ENCODE data around the gene FRMD6. TPM values are rescaled to one million over a fixed set of nuclear protein-coding genes. Genes with fewer than 3 reads are reported as not detected.

FRMD6 gene
- total RNA-seq, 4 donors from 2014 or later, result 17.8 to 36.8 (median 25.8) TPM

DNA sequence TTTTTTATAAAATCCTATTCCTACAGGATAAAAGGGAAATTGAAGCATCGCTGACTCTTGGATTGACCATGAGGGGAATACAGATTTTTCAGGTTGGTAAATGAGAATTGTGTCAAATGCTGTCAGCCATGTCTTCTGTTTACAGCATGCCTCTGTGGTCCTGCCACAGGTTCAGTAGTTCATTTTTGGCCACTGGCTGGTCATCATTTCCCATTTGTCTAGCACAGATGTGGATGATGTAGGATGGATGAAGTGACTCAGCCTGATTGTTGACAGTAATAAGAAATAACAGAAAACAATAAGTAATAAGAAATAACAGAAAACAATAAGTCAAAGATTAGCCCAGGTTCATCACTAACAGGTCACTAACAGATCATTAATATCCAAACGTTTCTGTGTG, 59.8 kb downstream of the FRMD6 start:
- intact Hi-C loops (cut with DNase I), result no loop called here
- DNase-seq, result no peak
- no peak overlapping the region for H3K27ac ChIP-seq
- H3K27me3 ChIP-seq, result no peaks in the 10 kb centered on the region
- 91% methylated on average over 2 of the region's 2 CpGs for WGBS, 2 donors
- TF ChIP-seq, protein P1, sequence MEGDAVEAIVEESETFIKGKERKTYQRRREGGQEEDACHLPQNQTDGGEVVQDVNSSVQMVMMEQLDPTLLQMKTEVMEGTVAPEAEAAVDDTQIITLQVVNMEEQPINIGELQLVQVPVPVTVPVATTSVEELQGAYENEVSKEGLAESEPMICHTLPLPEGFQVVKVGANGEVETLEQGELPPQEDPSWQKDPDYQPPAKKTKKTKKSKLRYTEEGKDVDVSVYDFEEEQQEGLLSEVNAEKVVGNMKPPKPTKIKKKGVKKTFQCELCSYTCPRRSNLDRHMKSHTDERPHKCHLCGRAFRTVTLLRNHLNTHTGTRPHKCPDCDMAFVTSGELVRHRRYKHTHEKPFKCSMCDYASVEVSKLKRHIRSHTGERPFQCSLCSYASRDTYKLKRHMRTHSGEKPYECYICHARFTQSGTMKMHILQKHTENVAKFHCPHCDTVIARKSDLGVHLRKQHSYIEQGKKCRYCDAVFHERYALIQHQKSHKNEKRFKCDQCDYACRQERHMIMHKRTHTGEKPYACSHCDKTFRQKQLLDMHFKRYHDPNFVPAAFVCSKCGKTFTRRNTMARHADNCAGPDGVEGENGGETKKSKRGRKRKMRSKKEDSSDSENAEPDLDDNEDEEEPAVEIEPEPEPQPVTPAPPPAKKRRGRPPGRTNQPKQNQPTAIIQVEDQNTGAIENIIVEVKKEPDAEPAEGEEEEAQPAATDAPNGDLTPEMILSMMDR (IDR thresholded peaks at IDR 0.05), result no peak
- TF ChIP-seq POLR2A (IDR thresholded peaks at IDR 0.05), result no peak
- H3K4me3 ChIP-seq (replicated peaks in 1 of 3), result no peak overlapping the region
- no peaks in the 10 kb centered on the region for H3K9me3 ChIP-seq
- no peaks in the 10 kb centered on the region for H3K36me3 ChIP-seq
- H3K4me1 ChIP-seq, result no peaks in the 10 kb centered on the region

DNA sequence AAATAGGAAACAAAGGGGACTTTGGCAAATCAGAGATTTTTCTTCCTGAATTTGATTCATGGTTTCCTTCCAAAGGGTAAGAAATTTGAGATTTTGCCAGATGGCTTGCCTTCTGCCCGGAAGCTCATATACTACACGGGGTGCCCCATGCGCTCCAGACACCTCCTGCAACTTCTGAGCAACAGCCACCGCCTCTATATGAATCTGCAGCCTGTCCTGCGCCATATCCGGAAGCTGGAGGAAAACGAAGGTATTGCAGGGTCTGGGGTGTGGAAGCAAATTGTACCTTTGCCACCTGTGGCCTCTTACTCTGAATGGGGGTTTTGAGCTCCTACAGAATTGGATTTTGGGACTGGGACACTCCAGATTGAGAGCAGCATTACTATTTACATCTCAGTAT, 63.5 kb downstream of the FRMD6 start:
- Histone ChIP-seq H3K36me3 (peaks cover 0 to 4% of the 10 kb centered on the region in 2 donors), H3K27ac (no peak overlapping the region), H3K9me3 (no peaks in the 10 kb centered on the region), H3K27me3 (no peaks in the 10 kb centered on the region), H3K4me1 (no peaks in the 10 kb centered on the region), H3K4me3 (replicated peaks in 1 of 3) (no peak overlapping the region)
- 86 to 89% methylated on average over 7 of the region's 7 CpGs for WGBS, 2 donors
- TF ChIP-seq, protein P1 (IDR thresholded peaks at IDR 0.05), result no peak
- no peak for TF ChIP-seq POLR2A (IDR thresholded peaks at IDR 0.05)
- intact Hi-C loops (cut with DNase I), result no loop called here
- no peak for DNase-seq

DNA sequence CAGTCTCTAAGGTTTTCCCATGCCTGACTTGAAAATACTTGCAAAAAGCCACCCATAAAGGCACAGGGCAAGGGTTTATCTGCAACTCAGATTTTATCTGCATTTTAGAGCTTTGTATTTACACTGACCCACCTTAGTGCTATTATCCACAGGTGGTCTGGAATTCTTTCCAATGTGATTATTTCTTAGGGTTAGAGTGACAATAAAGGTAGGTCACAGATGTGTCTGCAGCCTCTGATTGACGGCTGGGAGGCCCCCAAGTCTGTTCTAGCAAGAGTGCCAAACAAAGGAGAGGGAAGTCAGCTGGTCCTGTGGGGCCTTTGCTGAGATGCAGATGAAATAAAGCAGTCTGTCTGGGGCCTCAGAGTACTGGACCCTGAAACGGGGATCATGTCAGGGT, 64.0 kb downstream of the FRMD6 start:
- Histone ChIP-seq H3K4me1 (no peaks in the 10 kb centered on the region), H3K27ac (no peak overlapping the region), H3K27me3 (no peaks in the 10 kb centered on the region), H3K4me3 (replicated peaks in 1 of 3) (no peak overlapping the region), H3K9me3 (no peaks in the 10 kb centered on the region), H3K36me3 (peaks cover 0 to 9% of the 10 kb centered on the region in 2 donors)
- DNase-seq, result no peak
- TF ChIP-seq, protein P1 (IDR thresholded peaks at IDR 0.05), result no peak
- TF ChIP-seq POLR2A (IDR thresholded peaks at IDR 0.05), result no peak
- intact Hi-C loops (cut with DNase I), result no loop called here
- WGBS, 2 donors, result 76 to 81% methylated on average over 2 of the region's 2 CpGs

DNA sequence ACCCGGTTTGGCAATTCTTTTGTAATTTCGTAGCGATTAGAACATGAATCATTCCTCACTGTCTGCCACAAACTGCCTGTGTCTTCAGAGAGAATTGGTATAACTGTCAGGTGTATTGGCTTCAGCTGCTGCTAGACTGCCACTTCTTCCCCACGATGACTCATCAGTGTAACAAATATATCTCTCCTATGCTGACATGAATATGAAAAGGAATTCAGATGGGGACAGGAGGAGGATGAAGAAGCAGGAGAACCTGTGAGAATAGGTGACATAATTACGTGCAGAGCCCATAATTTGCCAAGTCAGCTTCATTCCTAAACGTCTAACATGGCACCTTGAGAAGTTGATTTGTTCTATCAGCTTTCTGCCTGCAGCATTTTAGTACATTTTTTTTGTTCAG, 64.9 kb downstream of the FRMD6 start:
- Histone ChIP-seq H3K4me3 (replicated peaks in 1 of 3) (no peak overlapping the region), H3K27ac (no peak overlapping the region), H3K36me3 (peaks cover 0 to 9% of the 10 kb centered on the region in 2 donors), H3K4me1 (no peaks in the 10 kb centered on the region), H3K27me3 (no peaks in the 10 kb centered on the region), H3K9me3 (no peaks in the 10 kb centered on the region)
- 75 to 80% methylated on average over 5 to 6 of the region's 6 CpGs for WGBS, 2 donors
- TF ChIP-seq, protein P1 (IDR thresholded peaks at IDR 0.05), result no peak
- TF ChIP-seq POLR2A (IDR thresholded peaks at IDR 0.05), result no peak
- intact Hi-C loops (cut with DNase I), result no loop called here
- DNase-seq, result no peak

DNA sequence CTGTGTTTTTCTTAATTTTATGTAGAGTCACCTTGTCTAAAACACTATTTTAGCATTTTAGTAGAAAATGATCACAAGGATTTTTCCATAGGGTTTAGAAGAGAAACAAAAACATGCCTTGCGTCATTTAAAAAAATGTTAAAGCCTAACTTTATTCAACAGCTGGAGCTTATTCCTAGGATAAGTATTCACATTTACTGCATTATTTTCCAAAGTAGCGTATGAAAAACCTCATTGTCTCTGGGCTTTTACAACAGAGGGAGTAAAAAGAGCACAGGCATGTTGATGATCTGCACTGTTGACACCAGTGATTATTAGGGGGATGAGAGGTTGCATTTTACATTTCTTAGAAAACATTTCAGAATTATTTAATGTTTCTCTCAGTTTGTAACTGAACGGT, 66.1 kb downstream of the FRMD6 start:
- 83 to 86% methylated on average over 3 of the region's 3 CpGs for WGBS, 2 donors
- H3K36me3 ChIP-seq, result peaks cover 0 to 17% of the 10 kb centered on the region in 2 donors
- H3K4me1 ChIP-seq, result no peaks in the 10 kb centered on the region
- H3K9me3 ChIP-seq, result no peaks in the 10 kb centered on the region
- TF ChIP-seq, protein P1 (IDR thresholded peaks at IDR 0.05), result no peak
- no peak for TF ChIP-seq POLR2A (IDR thresholded peaks at IDR 0.05)
- H3K4me3 ChIP-seq (replicated peaks in 1 of 3), result no peak overlapping the region
- intact Hi-C loops (cut with DNase I), result no loop called here
- H3K27ac ChIP-seq, result no peak overlapping the region
- no peaks in the 10 kb centered on the region for H3K27me3 ChIP-seq
- DNase-seq, result no peak

Measured in thyroid gland (tissue), 4 donors.